ENCODE results near the gene ASAP2. TPM values are rescaled to one million over a fixed set of nuclear protein-coding genes. Genes with fewer than 3 reads are reported as not detected.

The ASAP2 gene
- total RNA-seq: under 1 TPM; 0.21 to 0.26 TPM

DNA sequence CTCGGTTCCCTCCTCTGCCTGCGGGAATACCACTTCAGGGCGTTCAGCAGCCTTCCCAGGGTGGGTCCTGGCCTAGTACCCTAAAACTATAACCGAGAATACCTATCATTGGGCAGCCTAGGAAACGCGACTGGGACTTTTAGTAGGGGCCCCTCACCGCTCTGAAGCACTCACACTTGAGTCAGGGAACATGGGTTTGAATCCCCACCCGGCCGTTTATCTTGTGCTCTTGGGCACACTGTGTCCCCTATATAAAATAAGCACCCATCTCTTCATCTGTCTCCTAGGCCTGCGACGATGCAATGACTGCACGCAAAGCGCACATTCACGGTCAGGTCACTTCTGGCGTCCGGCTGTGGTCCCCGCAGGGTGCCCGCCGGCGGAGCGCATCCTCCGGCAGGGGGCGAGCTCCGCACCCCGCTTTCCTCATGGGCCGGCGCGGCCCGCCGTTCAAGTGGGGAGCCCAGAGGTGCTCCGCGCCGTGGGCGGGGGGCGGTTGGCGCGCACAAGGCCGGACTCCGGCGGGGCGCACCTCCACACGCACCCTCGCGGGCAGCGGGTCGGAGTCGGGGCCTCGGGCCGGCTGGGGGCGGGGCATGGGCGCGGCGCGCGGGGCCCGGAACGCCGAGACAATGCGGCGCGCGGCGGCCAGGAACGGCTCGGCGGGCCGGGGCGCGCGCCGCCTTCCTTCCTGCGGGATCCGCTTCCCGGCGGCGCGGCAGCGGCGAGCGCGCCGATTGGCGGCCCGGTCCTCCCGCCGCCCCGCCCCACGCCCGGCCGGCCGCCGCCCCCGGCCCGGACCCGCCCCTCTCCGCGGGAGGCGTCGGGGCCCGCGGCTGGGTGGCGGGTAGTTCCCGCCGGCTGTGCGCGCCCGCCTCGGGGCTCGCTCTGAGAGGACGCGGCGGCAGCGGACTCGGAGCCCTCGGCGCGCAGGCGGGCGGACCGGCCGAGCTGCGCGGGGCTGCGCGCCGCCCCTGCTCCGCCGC, at the start of gene ASAP2:
TSS of gene ASAP2 (plus strand) at position 850 of the 986 bp plus-strand sequence. CDS start 293 bp downstream, outside the sequence.
- H3K27ac Mint-ChIP-seq: no peak within 1 kb of the TSS
- H3K4me1 Mint-ChIP-seq: peaks cover 11% of the 10 kb centered on the region
- no peaks in the 10 kb centered on the region for H3K9me3 Mint-ChIP-seq (ENCODE audit: low read depth)
- CTCF ChIA-PET: interaction anchor here (0.7 to 2.3 kb wide), 8 partner anchors 13 to 528 kb away, joined by 3 to 18 read pairs (median 4); no protein-coding TSS in a partner anchor
- DNase-seq (peak; percentile 70), ATAC-seq (peak; percentile 74)
- peak within 1 kb of the TSS; percentile 62 for H3K4me3 Mint-ChIP-seq
- H3K36me3 Mint-ChIP-seq (ENCODE audit: low read depth): no peaks in the 10 kb centered on the region
- peaks cover 43% of the 10 kb centered on the region for H3K27me3 Mint-ChIP-seq
- intact Hi-C loops (cut with DNase I, micrococcal nuclease): loop anchor here in 1 of 2 experiments (1.0 to 10.0 kb wide), 7 partner anchors 63 to 745 kb away; partner anchors contain the start of genes ADAM17, CPSF3, GRHL1 and ITGB1BP1
- POLR2A ChIA-PET: no interaction called here

DNA sequence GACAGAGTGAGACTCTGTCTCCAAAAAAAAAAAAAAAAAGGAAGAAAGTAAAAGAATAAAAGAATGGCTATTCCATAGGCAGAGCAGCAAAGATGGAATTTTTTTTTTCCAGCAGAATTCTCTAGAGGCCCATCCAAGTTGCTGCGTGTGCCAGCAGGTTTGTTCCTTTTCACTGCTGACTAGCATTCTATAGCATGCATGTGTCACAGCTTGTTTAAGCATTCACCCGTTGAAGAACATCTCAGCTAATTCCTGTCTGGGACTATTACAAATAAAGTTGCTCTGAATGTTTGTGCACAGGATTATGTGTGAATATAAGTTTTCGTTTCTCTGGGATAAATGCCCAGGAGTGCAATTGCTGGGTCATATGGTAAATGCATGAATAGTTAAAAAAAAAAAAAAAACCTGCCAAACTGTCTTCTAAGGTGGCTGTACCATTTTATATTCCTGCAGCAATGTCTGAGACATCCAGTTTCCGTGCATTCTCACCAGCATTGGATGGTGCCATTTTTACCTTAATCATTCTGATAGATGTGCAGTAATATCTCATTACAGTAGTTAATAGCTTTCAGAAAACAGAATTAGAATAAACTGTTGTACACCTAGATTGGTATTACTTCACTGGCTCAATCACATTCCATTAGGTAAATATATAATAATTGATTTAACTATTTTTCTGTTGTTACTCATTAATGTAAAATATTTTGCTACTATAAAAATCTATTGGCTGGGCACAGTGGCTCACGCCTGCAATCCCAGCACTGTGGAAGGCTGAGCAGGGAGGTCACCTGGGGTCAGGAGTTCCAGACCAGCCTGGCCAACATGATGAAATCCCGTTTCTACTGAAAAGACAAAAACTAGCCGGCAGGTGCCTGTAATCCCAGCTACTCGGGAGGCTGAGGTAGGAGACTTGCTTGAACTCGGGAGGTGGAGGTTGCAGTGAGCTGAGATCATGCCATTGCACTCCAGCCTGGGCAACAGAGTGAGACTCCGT, 47.5 kb upstream of the ASAP2 start:
- POLR2A ChIA-PET: interaction anchor here (0.6 kb wide), 1 partner anchor 279 kb away, joined by 3 read pairs; no protein-coding TSS in a partner anchor
- H3K36me3 Mint-ChIP-seq (ENCODE audit: low read depth): no peaks in the 10 kb centered on the region
- ATAC-seq (no peak), DNase-seq (no peak)
- intact Hi-C loops (cut with DNase I, micrococcal nuclease): no loop called here
- H3K27ac Mint-ChIP-seq: no peak overlapping the region
- CTCF ChIA-PET: no interaction called here
- no peaks in the 10 kb centered on the region for H3K4me1 Mint-ChIP-seq
- H3K9me3 Mint-ChIP-seq (ENCODE audit: low read depth): no peaks in the 10 kb centered on the region
- H3K4me3 Mint-ChIP-seq: no peak overlapping the region
- peaks cover 4% of the 10 kb centered on the region for H3K27me3 Mint-ChIP-seq

DNA sequence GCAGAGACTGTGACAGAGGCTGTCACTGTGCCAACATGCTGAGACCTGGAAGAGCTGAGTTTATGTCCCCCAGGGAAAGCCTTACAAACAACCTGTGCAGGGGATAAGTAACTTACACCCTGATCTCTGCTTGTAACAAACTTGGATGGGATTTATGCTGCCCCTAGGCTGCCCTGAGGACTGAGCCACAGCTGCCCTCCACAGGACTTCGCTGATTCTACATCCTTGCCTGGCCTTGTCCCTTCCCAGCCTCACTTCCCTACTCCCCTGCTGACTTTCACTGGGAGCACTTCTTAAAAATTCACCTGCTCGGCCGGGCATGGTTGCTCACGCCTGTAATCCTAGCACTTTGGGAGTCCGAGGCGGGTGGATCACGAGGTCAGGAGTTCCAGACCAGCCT, 45.9 kb upstream of the ASAP2 start:
- POLR2A ChIA-PET: no interaction called here
- Mint-ChIP-seq H3K9me3 (ENCODE audit: low read depth) (no peaks in the 10 kb centered on the region), H3K27me3 (peaks cover 2% of the 10 kb centered on the region), H3K4me3 (no peak overlapping the region), H3K4me1 (no peaks in the 10 kb centered on the region), H3K27ac (no peak overlapping the region), H3K36me3 (ENCODE audit: low read depth) (no peaks in the 10 kb centered on the region)
- ATAC-seq (no peak), DNase-seq (no peak)
- CTCF ChIA-PET: interaction anchor here (0.6 to 0.7 kb wide), 2 partner anchors 287 to 1767 kb away, joined by 3 read pairs; no protein-coding TSS in a partner anchor
- intact Hi-C loops (cut with DNase I, micrococcal nuclease): no loop called here

DNA sequence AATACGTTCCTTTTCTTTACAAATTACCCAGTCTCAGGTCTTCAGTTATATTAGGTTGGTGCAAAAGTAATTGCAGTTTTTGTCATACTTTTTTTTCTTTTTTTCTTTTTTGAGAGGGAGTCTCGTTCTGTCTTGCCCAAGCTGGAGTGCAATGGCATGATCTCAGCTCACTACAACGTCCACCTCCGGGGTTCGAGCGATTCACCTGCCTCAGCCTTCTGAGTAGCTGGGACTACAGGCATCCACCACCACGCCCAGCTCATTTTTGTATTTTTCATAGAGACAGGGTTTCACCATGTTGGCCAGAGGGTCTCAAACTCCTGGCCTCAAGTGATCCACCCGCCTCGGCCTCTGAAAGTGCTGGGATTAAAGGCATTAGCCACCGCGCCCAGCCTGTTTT, 43.8 kb upstream of the ASAP2 start:
- peaks cover 2% of the 10 kb centered on the region for H3K27me3 Mint-ChIP-seq
- H3K4me1 Mint-ChIP-seq: no peaks in the 10 kb centered on the region
- no peak overlapping the region for H3K27ac Mint-ChIP-seq
- H3K9me3 Mint-ChIP-seq (ENCODE audit: low read depth): no peaks in the 10 kb centered on the region
- CTCF ChIA-PET: interaction anchor here (0.6 to 1.2 kb wide), 4 partner anchors 9 to 1836 kb away, joined by 3 to 5 read pairs (median 3); no protein-coding TSS in a partner anchor
- POLR2A ChIA-PET: no interaction called here
- H3K36me3 Mint-ChIP-seq (ENCODE audit: low read depth): no peaks in the 10 kb centered on the region
- DNase-seq: no peak
- no peak overlapping the region for H3K4me3 Mint-ChIP-seq
- ATAC-seq: no peak
- intact Hi-C loops (cut with DNase I, micrococcal nuclease): no loop called here

DNA sequence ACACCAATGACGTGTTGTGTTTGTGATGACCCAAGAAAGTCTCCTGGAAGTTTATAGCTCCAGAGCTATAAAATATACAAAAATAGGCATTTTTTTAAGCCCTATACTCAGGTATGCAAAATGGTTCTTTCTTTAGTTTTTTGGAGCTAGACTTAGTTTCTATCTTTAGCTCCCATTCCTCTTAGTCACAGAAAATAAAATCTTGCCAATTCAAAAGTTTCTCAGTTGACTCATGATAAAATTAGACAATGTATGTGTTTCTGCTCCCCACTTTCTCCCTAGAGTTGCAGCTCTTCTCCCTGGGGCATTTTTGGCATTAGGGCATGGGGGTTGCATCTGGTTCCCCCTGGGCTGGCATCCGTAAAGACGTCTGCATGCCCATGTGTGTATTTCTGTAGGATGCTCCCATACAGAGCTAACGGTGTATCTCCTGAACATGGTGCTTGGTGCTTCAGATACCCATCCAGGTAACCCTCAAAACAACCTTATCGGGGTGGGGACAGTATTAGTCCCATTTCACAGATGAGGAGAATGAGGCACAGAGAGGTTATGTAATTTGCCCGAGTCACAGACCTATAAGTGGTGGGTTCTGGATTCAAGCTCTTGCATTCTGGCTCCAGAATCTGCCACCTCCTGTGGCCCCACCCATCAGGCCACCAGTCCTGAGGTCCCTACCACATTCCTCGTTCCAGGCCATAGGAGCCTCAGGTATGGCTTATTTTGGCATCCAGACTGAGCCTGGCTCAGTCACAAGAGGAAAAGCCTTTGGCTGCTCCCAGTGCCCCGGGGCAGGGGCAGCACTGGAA, 43.1 kb upstream of the ASAP2 start:
- DNase-seq (no peak), ATAC-seq (no peak)
- peaks cover 2% of the 10 kb centered on the region for H3K27me3 Mint-ChIP-seq
- H3K27ac Mint-ChIP-seq: no peak overlapping the region
- no peak overlapping the region for H3K4me3 Mint-ChIP-seq
- no peaks in the 10 kb centered on the region for H3K9me3 Mint-ChIP-seq (ENCODE audit: low read depth)
- no peaks in the 10 kb centered on the region for H3K4me1 Mint-ChIP-seq
- intact Hi-C loops (cut with DNase I, micrococcal nuclease): no loop called here
- H3K36me3 Mint-ChIP-seq (ENCODE audit: low read depth): no peaks in the 10 kb centered on the region
- POLR2A ChIA-PET: no interaction called here
- CTCF ChIA-PET: interaction anchor here (0.9 to 1.2 kb wide), 3 partner anchors 10 to 22 kb away, joined by 3 to 5 read pairs (median 3); no protein-coding TSS in a partner anchor

DNA sequence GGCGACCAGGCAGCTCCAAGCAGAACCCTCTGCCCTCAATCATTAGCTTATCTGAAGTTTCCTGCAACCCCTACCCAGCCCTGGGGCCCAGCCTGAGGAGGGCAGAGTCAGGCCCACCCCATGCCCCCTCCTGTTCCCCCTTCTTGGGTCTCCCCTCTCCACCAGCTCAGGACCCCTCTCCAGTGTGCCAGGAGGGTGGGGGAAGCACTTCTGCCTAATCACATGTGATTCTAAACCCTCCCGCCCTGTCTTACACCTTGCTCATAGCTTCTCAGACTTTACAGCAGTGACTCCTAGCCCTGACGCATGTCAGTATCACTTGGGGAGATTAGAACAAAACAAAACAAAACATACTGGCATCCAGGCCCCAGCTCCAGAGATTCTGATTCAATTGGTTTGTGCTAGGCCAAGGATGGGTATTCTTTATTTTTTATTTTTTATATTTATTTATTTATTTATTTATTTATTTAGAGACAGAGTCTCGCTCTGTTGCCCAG, 42.5 kb upstream of the ASAP2 start:
- intact Hi-C loops (cut with DNase I, micrococcal nuclease): no loop called here
- H3K9me3 Mint-ChIP-seq (ENCODE audit: low read depth): no peaks in the 10 kb centered on the region
- CTCF ChIA-PET: interaction anchor here (1.2 kb wide), 1 partner anchor 23 kb away, joined by 3 read pairs; no protein-coding TSS in a partner anchor
- no peaks in the 10 kb centered on the region for H3K36me3 Mint-ChIP-seq (ENCODE audit: low read depth)
- H3K27ac Mint-ChIP-seq: no peak overlapping the region
- H3K27me3 Mint-ChIP-seq: peaks cover 4% of the 10 kb centered on the region
- ATAC-seq (no peak), DNase-seq (no peak)
- H3K4me3 Mint-ChIP-seq: no peak overlapping the region
- no peaks in the 10 kb centered on the region for H3K4me1 Mint-ChIP-seq
- POLR2A ChIA-PET: no interaction called here

DNA sequence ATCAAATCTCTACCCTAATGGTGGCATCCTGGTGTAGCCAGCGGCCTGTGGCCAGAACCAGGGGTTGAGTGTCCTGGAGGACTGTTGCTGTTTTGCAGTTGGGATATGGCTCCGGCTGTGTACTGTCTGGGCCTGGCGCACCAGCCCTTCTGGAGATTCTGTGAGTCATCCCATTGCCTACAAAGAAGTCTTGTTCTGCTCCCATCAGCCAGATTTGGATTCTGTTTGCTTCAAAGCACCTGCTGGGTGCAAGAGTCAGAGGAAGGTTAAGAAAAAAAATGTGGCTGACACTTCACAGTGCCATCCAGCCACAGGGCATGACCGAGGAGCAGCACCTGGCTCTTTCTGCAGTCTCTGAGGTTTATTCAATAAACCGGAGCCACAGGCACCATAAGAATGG, 41.0 kb upstream of the ASAP2 start:
- no peak overlapping the region for H3K4me3 Mint-ChIP-seq
- H3K4me1 Mint-ChIP-seq: no peaks in the 10 kb centered on the region
- intact Hi-C loops (cut with DNase I, micrococcal nuclease): no loop called here
- no peak overlapping the region for H3K27ac Mint-ChIP-seq
- ChIA-PET POLR2A (no interaction called here), CTCF (interaction anchor here (0.6 kb wide), 1 partner anchor 13 kb away, joined by 3 read pairs; no protein-coding TSS in a partner anchor)
- H3K36me3 Mint-ChIP-seq (ENCODE audit: low read depth): no peaks in the 10 kb centered on the region
- peaks cover 10% of the 10 kb centered on the region for H3K27me3 Mint-ChIP-seq
- ATAC-seq: no peak
- H3K9me3 Mint-ChIP-seq (ENCODE audit: low read depth): no peaks in the 10 kb centered on the region
- no peak for DNase-seq

DNA sequence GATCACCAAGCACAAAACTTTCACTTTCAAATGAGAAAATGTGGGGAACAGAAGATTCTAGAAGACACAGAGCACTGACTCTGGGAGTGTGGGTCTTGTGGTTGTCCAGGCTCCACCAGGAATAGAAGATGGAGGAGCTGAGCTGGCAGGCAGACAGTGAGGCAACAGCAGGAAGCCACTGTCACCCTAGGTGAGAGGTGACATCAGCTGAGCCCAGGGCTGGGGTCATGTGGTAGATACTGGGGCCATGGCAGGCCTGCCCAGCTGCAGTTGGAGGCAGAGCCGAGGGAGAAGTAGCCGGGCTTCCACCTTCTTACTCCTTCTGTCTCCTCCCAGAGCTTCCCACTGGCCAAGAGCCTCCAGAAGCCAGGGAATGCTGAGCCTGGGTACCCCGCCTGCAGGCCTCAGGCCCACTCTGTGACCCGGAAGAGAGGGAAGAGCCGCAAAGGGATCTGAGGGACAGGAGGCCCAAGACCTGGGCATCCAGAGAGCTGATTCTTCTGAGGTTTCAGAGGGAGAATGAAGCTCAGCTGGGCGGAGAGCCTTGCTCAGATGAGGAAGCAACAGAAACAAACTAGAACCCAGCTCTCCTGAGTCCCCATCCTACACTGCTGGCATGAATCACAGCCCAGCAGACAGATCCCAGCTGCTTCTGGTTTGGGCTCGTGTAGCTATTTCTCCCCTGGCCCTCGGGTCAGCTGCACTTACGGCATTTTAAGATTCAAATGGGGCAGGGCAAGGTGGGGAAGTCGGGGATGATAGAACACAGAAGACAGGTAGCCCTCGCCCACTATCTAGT, 39.8 kb upstream of the ASAP2 start:
- CTCF ChIA-PET: interaction anchor here (0.5 to 1.1 kb wide), 4 partner anchors 10 to 474 kb away, joined by 3 to 5 read pairs (median 4); no protein-coding TSS in a partner anchor
- POLR2A ChIA-PET: no interaction called here
- no peak for ATAC-seq
- Mint-ChIP-seq H3K36me3 (ENCODE audit: low read depth) (no peaks in the 10 kb centered on the region), H3K4me1 (no peaks in the 10 kb centered on the region), H3K9me3 (ENCODE audit: low read depth) (no peaks in the 10 kb centered on the region), H3K4me3 (no peak overlapping the region), H3K27me3 (peaks cover 16% of the 10 kb centered on the region), H3K27ac (no peak overlapping the region)
- intact Hi-C loops (cut with DNase I, micrococcal nuclease): no loop called here
- no peak for DNase-seq

DNA sequence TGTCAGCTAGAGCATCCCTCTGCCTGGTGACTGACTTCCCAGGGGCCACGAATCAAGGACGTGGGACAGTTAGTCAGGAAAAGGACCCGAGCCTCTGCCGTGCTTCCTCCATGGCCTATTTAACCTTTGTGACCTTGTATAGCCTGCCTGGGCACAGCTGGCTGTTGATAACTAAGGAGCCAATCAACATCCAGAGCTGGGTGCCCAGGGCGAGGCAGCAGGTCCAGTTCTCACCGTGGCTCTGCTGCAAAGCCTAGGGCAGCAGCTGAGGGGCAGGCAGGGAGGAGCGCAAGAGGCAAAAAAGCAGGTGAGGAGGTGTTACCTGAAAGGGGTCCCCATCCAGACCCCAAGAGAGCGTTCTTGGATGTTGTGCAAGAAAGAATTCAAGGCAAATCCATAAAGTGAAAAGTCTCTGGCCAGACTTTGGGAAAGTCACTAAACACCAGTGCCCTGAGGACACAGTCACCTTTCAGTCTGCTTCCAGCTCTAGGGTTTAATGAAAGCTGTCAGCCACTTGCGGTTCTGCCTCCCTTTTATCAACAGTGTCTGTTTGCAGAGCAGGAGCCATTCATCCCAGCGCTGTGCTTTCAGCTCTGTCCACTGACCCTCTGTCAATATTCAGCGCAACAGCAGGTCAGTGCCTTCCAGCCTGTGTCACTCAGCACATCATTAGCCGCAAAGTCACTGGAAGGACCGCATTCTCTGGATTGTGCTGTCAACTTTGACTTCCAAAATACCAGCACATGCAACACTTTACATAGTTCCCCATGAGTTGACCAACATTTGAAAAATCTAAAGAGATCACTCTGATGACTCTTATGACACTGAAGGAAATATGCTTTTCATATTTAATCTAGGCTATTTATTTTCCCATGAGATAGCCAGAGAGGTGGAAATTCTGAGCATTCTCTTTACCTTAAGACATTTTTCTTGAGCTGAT, 38.6 kb upstream of the ASAP2 start:
- peaks cover 16% of the 10 kb centered on the region for H3K27me3 Mint-ChIP-seq

More for the DNA sequence above, 38.6 kb upstream of the ASAP2 start:
- Mint-ChIP-seq H3K4me3 (no peak overlapping the region), H3K9me3 (ENCODE audit: low read depth) (no peaks in the 10 kb centered on the region), H3K36me3 (ENCODE audit: low read depth) (no peaks in the 10 kb centered on the region), H3K4me1 (no peaks in the 10 kb centered on the region), H3K27ac (no peak overlapping the region)
- ChIA-PET CTCF (interaction anchor here (0.9 to 1.1 kb wide), 2 partner anchors 12 to 21 kb away, joined by 4 read pairs; no protein-coding TSS in a partner anchor), POLR2A (no interaction called here)
- no peak for ATAC-seq
- intact Hi-C loops (cut with DNase I, micrococcal nuclease): no loop called here
- DNase-seq: no peak
